H1 (cell line): ENCODE results near the gene DNAJC11. TPM values are rescaled to one million over a fixed set of nuclear protein-coding genes. Genes with fewer than 3 reads are reported as not detected.

ENCODE experiments used
- ATF3 ChIP-seq: IDR thresholded peaks from 2 replicates; pipeline ENCODE4 v1.6.1; 2011; ENCODE audit warnings: low read depth, mild to moderate bottlenecking, low read length; ENCODE audit not compliant: insufficient read depth
- CHD7 ChIP-seq: fragments of 300-600 bp; sonication (generic); IDR thresholded peaks from 2 replicates; pipeline ENCODE4 v1.7.1; 2012; ENCODE audit warnings: low read length, moderate library complexity, mild to moderate bottlenecking, inconsistent platforms; ENCODE audit not compliant: insufficient replicate concordance
- CTCF ChIP-seq, 3 experiments: IDR thresholded peaks; 1 replicate in 2 of 3; 2 replicates in 1 of 3; pipeline versions ENCODE4 v1.5.1 to v1.6.1; 2011; ENCODE audit warnings: low read length in 3 of 3, mild to moderate bottlenecking in 3 of 3, inconsistent platforms in 2 of 3, low read depth in 1 of 3, moderate library complexity in 1 of 3; ENCODE audit not compliant: insufficient read depth in 1 of 3; ENCODE audit errors: control extremely low read depth in 1 of 3
- KDM1A ChIP-seq: fragments of 200-600, 300-600 bp; sonication (generic); IDR thresholded peaks from 2 replicates; pipeline ENCODE4 v1.7.1; 2016; ENCODE audit warnings: mild to moderate bottlenecking, low read length, borderline replicate concordance
- RFX5 ChIP-seq: IDR thresholded peaks from 2 replicates; pipeline ENCODE4 v1.6.1; 2011; ENCODE audit warnings: low read depth, low read length, improper control_type of control experiment, borderline replicate concordance
- SAP30 ChIP-seq: fragments of 300-600 bp; sonication (generic); IDR thresholded peaks from 2 replicates; pipeline ENCODE4 v1.7.1; 2012; ENCODE audit warnings: low read length, moderate library complexity, mild to moderate bottlenecking, inconsistent platforms; ENCODE audit not compliant: insufficient read depth, insufficient replicate concordance
- TEAD4 ChIP-seq: IDR thresholded peaks from 2 replicates; pipeline ENCODE4 v1.6.1; 2012; ENCODE audit warnings: low read depth, low read length, inconsistent platforms, mixed read lengths
- polyA plus RNA-seq, 7 experiments: library from polyadenylated mRNA; depleted of rRNA in 3 of 7; stranded (reverse) in 5 of 7; unstranded in 2 of 7; fragments of >200 nt in 5 of 7; fragments of 200-250 nt in 2 of 7; gene quantifications; 1 replicate in 5 of 7; 2 replicates in 1 of 7; 4 replicates in 1 of 7; pipeline versions ENCODE4 v1.2.1 to v1.2.3, GENCODE V29; 2011 to 2013; ENCODE audit warnings: missing spikeins in 2 of 7, mixed read lengths in 2 of 7
- total RNA-seq: library from RNA; stranded (reverse); fragmentation: NEBNext Ultra II Directional; extraction: Animal tissue kit (Norgen Biotek cat#: 25700); gene quantifications from 2 replicates; pipeline ENCODE4 v1.2.1, GENCODE V29; 2021

The DNAJC11 gene
- total and polyA plus RNA-seq, 2 of the 8 experiments (the other 6 are each of a cell fraction or from before 2014, with no cell fraction given): 43.9 to 90.9 TPM

GRCh38 chr1:6690186-6690585 lies 11.4 kb downstream of the DNAJC11 start (continued):
- TF ChIP-seq CHD7: no peak
- no peak for TF ChIP-seq TEAD4
- TF ChIP-seq RFX5: no peak
- no peak for TF ChIP-seq CTCF (IDR thresholded peaks at IDR 0.05; ENCODE audit: control extremely low read depth in 1 of 3, insufficient read depth in 1 of 3, low read depth in 1 of 3, low read length in 3 of 3)
- no peak for TF ChIP-seq SAP30
- TF ChIP-seq ATF3: no peak
- no peak for TF ChIP-seq KDM1A
